Measurements from ENCODE around the gene TACC3.
A peak's percentile ranks its signal among the peaks of the same experiment; 100 is the strongest.

Gene TACC3

DNA sequence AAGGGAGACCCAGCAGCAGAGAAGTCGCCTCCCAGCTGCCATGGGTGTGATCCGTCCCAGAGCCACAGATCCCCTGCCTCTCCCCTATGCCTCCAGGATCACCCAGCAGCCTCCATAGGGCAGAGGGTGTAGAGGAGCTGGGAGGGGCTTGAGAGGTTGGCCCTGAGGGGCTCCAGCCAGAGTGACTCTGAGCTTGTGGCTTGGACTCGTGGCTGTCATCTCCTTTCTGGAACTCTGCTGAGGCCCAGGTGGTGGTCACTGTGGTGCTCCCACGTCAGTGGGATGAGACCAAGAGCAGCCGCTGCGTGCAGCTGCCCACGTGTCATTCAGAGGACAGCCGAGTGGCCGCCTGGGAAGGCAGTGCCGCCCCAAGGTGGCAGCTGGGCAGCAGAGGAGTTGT, 4.2 kb downstream of the TACC3 start:
- no peak for DNase-seq

DNA sequence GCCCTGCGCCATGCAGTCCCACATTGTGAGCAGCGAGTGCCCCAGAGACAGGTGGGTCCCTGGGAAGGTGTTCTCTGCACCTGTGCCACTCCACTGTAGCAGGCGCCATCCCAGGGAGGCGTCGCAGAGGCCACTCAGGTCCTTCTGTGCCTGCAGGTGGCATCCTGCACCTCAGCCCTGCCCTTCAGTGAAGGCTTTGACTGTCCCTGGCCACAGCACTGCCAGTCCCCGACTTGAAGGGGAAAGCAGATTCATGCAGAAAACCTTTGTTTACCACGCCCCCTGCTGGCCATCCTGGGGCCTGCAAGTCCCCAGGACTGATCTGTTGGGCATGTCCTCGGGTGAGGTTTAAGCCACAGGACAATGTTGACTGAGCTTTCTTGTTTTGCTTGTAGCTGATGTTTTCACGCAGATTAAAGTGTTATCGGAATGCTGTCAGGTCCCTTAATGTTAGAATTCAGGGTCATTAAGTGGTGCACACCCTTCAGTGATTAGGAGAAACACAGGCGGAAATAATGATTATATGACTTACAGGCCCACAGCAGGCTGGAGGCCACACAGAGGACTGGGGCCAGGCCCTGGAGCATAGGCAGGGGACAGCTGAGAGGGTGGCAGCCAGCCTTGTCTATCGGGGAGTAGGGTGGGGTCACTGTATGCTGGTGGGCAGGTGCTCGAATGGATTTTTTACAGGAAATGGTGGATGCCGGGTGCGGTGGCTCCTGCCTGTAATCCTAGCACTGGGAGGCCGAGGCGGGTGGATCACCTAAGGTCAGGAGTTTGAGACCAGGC, 5.0 kb downstream of the TACC3 start:
- peak; percentile 81 for DNase-seq

DNA sequence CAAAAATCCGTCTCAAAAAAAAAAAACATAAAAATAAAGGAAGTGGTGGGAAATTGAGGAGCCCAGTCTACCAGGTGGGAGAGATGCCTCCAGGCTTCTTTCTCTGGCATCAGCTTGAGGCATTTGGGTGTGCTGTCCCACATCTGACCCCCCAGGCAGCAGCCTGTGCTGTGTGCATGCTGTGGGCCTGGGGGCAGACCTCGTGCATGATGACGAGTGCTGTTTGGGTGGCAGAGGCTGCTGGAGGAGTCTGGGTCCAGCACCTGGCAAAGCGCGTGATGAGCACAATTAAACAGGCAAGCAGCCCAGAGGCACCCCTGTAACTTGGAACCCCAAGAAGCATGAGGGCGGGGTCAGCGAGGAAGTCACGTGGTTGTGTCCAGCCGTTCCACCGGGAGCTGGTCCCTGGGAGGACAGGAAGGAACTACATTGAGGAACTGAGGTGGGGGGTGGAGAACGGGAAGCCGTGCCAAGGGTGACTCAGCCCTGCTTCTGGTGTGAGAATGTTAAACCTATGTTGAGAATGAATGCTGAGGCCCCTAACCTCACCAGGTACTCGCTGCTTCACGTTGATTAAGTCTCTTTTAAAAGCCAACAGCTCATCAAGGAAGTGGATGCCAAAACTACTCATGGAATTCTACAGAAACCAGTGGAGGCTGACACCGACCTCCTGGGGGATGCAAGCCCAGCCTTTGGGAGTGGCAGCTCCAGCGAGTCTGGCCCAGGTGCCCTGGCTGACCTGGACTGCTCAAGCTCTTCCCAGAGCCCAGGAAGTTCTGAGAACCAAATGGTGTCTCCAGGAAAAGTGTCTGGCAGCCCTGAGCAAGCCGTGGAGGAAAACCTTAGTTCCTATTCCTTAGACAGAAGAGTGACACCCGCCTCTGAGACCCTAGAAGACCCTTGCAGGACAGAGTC, 6.1 kb downstream of the TACC3 start:
- DNase-seq: peak; percentile 55

DNA sequence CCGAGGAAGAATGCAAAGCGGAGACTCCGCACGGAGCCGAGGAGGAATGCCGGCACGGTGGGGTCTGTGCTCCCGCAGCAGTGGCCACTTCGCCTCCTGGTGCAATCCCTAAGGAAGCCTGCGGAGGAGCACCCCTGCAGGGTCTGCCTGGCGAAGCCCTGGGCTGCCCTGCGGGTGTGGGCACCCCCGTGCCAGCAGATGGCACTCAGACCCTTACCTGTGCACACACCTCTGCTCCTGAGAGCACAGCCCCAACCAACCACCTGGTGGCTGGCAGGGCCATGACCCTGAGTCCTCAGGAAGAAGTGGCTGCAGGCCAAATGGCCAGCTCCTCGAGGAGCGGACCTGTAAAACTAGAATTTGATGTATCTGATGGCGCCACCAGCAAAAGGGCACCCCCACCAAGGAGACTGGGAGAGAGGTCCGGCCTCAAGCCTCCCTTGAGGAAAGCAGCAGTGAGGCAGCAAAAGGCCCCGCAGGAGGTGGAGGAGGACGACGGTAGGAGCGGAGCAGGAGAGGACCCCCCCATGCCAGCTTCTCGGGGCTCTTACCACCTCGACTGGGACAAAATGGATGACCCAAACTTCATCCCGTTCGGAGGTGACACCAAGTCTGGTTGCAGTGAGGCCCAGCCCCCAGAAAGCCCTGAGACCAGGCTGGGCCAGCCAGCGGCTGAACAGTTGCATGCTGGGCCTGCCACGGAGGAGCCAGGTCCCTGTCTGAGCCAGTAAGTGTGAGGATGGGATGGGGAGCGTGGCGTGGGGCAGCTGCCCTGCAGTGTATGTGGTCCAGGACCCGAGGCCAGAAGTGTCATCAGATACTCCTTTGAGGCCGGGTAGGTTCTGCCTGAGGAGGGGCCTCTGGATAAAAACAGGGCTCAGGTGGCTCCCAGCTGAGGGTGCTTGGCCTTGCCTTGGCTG, 7.0 kb downstream of the TACC3 start:
- DNase-seq: no peak

DNA sequence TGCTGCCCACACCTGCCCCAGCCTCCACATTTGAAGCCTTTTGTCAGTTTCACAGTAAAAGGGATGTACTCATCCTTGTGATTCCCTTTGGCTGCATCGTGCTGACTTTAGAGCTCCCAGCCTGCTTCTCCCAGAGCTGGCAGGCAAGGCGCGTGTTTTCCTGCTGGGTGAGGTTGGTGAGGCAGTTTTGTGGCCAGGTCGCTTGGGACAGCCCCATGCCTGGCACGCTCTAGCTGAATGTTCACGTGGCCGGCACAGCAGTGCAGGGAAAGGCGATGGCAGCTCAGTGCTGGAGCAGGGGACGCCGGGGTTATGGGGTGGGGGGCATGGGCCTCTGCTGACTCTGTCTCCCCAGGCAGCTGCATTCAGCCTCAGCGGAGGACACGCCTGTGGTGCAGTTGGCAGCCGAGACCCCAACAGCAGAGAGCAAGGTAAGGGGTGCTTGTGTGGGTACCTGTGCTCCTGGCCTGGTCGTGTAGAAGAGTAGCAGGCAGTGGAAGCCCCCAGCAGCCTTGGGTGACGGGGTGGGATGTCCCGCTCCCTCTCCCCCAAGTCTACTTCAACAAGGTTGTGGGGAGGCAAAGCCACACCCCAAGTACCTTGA, 9.3 kb downstream of the TACC3 start:
- DNase-seq: no peak

DNA sequence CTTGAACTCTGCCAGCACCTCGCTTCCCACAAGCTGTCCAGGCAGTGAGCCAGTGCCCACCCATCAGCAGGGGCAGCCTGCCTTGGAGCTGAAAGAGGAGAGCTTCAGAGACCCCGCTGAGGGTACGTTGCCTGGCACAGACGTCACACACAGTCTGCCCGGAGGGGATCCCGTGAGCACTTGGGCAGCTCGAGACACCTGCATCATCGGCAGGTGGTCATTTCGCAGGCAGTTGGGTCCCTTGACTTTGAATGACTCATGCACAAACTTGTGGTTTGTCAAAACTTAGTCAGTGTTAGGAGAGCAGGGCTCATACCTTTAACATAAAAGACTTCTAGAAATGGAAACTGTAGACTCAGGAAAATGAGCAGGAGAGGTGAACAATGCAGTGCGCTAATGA, 9.9 kb downstream of the TACC3 start:
- DNase-seq: no peak

DNA sequence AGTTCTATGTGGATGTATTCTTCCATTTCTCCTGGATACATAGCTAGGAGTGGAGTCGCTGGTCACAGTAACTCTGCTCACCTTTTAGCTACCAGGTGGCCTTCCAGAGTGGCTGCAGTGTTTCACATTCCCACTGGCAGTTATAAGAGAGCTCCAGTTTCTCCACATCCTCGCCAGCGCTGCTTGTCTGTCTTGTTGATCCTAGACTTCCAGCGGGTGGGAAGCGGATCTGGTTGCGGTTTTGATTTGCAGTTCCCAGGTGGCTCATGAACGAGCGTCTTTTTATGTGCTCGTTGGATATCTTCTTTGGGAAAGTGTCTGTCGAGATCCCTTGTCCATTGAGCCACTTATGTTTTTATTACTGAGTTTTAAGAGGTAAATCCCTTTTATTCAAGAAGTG, 11.6 kb downstream of the TACC3 start:
- no peak for DNase-seq

DNA sequence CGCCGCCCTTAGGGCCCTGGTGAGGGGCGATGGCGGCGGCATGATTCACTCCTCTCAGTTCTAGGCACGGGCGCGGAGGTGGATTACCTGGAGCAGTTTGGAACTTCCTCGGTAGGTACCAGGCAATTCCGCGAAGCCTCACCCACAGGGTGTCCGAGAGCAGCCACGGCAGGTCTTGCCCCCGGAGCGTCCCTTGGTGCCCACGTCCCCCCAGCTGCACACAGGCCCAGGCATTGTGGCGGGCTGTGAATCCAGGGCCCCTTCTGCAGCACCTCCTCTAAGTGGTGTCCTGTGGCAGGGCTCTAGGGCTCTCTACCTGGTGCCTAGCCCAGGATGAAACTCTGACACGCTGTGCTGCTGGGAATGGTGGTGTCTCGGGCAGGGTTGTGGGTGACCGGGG, 13.9 kb downstream of the TACC3 start:
- no peak for DNase-seq

DNA sequence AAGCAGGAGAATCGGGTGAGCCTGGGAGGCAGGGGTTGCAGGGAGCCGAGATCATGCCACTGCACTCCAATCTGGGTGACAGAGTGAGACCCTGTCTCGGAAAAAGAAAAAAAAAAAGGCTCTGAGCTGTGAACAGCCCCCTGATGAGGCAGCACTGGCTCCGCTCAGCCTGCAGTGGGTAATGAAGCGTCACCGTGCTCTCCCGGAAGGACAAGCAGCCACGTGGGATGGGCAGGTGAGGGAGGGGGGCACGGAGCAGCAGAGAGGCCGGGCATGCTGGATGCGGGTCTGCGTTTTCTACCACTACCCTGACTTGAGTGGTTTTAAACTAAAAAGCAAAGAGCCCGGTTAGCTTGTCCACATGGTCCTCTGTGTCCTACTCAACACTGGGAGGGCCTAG, 15.5 kb downstream of the TACC3 start:
- no peak for DNase-seq

DNA sequence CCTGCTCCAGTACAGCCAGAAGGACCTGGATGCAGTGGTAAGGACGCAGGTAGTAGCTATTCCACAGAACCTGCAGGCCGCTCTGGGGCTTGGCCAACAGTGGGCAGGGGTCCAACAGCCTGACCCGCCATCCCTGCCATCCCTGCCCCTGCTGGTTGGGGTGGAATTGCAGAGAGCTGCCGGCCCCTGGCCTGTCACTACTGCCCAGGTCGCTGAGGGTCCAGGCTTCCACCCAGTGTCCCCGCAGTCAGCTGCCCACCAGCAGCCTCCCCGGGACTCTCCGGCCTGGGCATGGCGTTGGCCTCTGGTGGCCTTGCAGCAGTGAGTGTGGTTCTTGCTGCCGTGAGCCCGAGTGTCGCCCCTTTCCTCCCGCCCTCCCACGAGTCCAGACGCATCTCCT, 16.3 kb downstream of the TACC3 start:
- DNase-seq: no peak

DNA sequence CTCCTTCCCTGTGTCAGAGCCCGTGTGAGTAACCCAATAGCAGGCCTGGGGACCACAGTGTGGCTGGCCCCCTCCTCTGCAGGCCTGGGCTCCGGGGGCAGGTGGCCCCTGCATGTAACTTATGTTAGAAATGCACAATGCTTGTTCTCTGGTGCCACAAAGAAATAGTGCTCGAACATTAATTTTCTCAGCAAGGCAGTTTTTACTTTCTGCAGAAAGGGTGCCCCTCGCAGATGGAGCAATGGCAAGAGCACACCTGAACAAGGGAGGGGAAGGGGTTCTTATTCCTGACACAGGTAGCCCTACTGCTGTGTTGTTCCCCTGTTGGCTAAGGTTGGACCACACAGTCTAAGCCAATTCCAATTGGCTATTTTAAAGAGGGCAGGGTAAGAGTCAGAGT, 17.1 kb downstream of the TACC3 start:
- no peak for DNase-seq

DNA sequence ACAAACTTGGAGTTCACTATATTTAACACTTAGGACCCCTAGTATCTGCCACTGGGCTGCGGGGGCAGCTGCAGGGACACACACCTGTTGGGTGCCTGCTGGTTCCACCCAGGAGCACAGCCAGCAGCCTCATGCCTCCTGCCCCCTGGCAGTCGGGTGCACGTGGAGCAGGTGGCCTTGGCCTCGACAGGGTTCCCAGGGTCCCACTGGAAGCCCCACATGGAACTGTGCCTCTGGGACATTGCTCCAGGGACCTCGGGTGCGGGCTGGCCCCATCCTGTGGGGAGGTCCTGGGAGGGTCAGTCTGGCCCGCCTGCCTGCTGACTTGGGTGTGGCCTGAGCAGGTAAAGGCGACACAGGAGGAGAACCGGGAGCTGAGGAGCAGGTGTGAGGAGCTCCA, 18.0 kb downstream of the TACC3 start:
- DNase-seq: no peak

DNA sequence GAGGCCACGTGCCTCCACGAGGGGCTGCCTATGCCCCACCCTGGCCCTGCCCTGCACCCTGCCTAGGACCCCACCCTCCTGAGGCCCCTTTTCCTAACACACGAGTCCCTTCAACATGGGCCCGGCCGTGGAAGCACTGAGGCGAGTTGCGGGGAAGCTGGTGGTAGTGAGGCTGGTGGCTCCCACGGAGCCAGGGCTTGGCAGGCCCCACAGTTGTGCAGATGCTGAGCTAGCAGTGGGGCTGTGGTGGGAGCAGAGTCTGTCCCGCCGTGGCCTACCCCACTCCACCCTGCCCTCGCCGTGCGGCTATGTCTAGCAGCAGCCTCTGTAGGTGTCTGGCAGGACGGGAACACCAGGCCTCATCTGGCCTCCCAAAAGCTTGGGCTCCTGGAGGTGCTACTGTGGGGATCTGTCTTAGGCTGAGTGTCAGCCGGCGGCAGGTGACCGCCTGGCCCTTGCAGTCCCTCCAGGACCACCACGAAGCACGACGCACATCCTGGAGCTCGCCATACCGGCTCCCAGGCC, 18.8 kb downstream of the TACC3 start:
- no peak for DNase-seq

DNA sequence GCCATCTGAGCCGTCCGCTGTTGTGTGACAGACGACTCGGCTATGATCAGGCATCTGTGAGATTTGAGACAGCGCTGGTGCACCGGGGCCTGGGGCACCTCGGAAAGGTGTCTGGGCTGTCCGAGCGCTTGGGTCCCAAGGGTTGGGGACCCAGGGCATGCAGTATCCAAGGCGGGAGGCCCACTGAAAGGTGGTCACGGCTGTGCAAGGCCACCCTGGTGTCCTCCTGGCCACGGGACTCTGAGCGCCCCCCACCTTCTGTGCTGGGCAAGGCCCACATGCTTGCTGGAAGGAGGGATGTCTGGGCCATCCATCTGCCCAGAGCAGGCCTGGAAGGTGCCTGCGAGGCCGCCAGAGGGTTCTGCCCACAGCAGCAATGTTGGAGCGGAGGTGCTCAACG, 19.9 kb downstream of the TACC3 start:
- DNase-seq: no peak

DNA sequence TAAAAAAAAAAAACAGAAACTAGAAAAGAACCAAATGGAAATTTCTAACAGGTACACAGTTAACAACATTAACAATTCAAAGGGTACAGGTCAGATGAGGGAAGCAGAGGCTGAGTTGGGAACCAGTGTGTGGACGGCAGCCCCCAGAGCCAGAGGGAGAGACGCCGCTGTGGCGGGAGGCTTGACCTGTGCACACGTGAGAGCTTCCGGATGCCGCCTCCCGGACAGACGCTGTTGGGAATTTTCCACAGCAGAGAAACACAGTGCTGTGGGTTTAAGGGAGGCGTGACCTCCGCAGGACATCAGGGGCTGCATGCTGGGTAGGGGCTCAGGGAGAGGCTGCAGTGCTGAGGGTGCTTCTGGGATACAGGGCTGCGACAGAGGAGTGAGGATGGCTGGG, 22.2 kb downstream of the TACC3 start:
- DNase-seq: no peak

DNA sequence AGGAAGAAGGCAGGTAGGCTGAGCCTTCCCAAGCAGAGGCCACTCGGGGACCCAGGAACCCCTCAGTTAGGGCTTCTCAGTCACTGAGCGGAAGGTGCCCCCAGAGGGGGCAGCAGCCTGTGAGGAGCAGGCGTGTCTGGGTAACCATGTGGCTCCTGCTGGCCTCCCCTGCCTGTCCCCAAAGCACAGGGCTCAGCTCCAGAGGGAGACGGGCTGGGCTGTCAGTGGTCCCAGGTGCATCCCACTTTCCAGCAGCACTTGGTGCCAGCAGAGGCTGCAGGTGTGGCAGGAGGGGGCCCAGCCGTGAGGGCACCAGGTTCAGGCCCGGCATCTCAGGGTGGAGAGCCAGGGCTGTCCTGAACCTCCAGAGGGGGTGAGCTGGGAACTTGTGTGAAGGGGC, 22.7 kb downstream of the TACC3 start:
- no peak for DNase-seq

DNA sequence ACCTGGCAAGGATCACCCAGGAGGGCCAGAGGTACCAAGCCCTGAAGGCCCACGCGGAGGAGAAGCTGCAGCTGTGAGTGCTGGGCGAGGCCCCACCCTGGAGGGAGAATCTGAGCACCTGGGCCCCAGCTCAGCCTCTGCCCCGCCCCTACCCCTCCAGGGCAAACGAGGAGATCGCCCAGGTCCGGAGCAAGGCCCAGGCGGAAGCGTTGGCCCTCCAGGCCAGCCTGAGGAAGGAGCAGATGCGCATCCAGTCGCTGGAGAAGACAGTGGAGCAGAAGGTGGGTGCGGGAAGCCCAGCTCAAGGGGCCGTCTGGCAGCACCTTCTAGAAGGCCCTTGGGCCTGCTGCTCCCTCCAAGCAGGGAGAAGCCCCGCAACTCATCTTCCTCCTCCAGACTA, 23.2 kb downstream of the TACC3 start:
- DNase-seq: no peak

DNA sequence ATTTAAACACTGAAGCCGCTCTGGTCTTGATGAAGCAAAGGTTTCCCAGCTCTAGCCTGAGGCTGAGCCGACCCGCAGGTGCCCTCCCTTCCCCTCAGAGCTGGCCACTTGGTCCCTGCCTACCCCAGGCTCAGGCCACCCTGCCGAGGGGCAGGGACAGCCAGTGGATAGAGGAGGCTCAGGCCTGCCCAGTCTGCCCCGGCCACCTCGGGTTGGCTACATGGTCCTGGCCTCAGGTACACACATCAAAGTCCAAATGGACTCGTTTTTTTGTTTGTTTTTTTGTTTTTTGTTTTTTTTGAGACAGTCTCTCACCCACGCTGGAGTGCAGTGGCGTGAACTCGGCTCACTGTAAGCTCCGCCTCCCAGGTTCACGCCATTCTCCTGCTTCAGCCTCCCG, 23.8 kb downstream of the TACC3 start:
- DNase-seq: no peak

DNA sequence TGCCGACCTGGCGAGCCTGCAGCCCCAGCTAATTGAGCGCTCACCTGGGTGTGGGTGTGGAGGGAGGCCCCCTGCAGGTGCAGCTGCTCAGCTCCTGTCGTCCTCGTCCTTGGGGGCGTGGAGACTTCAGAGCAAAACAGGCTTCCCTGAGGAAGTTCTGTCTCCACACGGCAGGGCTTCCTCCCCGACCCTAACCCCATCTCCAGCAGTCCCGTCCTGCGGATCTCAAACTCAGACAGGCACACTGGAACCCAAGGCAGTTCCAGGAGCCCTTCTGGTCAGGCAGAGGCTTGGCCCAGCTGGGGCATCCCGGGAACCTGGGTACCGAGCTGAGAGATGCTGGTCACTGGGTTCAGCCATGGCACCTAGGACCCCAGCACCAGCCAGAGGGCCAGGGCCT, 24.4 kb downstream of the TACC3 start:
- no peak for DNase-seq

DNA sequence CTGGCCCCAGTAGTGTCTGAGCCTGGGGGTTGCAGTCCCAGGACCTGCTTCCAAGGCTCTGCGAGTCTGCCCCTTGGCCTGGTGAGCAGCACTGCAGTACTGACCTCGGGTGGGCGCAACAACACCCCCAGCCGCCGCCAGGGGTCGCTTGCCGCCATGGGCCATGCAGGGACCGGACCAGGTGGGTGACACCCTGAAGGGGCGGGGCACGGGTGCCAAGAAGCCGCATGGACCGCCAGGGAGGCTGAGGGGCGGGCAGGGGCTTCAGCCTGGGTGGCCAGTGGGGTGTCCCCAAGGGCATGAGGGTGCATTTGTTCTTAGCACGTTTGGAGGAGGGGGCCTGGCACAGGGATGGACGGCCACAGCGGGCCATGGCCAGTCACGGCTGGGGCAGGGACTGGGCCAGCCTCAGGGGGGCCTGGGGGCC, 25.0 kb downstream of the TACC3 start:
- DNase-seq: no peak

DNA sequence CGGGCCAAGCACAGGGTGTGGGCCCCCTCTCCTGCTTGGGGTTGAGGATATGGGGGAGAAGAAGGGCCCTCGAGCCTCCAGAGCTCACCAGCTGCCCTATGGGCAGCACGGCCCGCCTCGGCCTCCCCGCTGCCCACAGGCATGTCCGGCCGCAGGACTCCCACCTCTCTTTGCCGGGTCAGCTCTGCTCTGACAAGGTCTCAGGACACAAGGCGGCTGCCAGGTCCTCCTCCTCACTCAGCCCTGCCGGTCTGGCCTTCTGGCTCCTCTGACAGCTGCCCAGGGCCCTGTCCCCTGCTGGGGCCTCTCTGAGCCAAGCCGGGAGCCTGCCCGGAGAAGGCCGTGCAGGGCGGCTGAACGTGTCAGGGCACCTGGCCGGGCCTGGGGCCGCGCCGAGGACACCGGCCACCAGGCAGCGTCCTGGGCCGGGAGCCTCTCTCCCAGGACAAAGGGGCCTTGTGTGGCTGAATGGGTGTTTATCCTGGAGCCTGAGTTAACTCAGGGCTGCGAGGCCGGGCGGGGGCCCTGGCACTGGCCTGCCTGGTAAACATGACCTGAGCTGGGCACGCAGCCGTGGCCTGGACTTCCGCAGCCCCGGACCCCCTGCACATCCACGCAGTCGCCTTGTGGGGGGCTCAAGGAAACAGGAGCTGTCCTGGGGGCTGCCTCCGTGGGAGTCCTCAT, 25.7 kb downstream of the TACC3 start:
- no peak for DNase-seq

DNA sequence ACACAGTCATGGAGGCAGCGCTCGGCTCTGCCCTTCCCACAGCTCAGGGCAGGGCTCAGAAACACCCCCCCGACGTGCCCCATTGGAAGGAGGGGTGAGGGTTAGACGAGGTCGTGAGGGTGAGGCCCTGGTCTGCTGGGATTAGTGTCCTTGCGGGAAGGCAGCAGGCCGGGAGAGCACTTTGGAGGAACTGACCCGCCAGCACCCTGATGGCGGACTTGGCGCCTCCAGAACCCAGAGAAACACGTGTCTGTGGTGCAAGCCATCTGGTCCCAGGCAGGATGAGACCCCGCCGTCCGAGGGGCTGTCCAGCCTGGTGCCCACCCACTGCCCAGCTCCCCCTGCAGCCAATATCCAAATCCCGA, 26.3 kb downstream of the TACC3 start:
- DNase-seq: no peak
